ENCODE data around the gene UBE2E2.

DNA sequence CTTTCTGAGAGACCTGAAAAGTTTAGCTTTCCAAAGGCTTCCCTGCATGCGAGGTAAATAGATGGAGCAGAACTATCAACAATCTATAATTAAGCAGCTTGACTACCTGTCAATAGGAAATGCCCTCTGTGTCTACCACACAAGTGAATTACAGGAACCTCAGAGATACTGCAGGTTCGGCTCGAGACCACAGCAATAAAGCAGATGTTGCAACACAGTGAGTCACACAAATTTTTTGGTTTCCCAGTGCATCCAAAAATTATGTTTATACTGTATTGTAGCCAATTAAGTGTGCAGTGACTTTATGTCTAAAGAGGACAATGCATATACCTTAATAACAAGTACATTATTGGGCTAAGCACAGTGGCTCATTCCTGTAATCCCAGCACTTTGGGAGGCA is 252.0 kb downstream of the UBE2E2 start:
- TF ChIP-seq, protein P1, sequence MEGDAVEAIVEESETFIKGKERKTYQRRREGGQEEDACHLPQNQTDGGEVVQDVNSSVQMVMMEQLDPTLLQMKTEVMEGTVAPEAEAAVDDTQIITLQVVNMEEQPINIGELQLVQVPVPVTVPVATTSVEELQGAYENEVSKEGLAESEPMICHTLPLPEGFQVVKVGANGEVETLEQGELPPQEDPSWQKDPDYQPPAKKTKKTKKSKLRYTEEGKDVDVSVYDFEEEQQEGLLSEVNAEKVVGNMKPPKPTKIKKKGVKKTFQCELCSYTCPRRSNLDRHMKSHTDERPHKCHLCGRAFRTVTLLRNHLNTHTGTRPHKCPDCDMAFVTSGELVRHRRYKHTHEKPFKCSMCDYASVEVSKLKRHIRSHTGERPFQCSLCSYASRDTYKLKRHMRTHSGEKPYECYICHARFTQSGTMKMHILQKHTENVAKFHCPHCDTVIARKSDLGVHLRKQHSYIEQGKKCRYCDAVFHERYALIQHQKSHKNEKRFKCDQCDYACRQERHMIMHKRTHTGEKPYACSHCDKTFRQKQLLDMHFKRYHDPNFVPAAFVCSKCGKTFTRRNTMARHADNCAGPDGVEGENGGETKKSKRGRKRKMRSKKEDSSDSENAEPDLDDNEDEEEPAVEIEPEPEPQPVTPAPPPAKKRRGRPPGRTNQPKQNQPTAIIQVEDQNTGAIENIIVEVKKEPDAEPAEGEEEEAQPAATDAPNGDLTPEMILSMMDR (IDR thresholded peaks at IDR 0.05): no peak
- TF ChIP-seq POLR2A (IDR thresholded peaks at IDR 0.05) (no peak), POLR2AphosphoS5 (IDR thresholded peaks at IDR 0.05) (no peak)
